Prostate gland (tissue), 2 donors: ENCODE measurements around the gene ZFHX3. TPM values are rescaled to one million over a fixed set of nuclear protein-coding genes. Genes with fewer than 3 reads are reported as not detected.
"Not testable (repeated sequence)": the region's sequence is repeated elsewhere in the genome, so short reads cannot be mapped to it uniquely, and the experiment has no call there.

Experiments
- DNase-seq: peaks from one replicate; pipeline ENCODE4 v3.0.0-alpha.2; 2019; ENCODE audit warnings: low spot score
- H3K27ac ChIP-seq, 2 donors: fragments of 200-600 bp; sonication (generic); 2 replicates each; pipeline ENCODE4 v1.5.1; 2017 to 2019
- H3K27me3 ChIP-seq: fragments of 200-600 bp; sonication (generic); replicated peaks from 2 replicates; pipeline ENCODE4 v1.5.1; 2019; ENCODE audit not compliant: insufficient read depth
- H3K36me3 ChIP-seq, 2 donors: fragments of 200-600 bp; sonication (generic); 1 replicate in 1 of 2; 2 replicates in 1 of 2; pipeline versions ENCODE4 v1.5.1 to v1.8.1; 2017 to 2019
- H3K4me1 ChIP-seq: fragments of 200-600 bp; sonication (generic); replicated peaks from 2 replicates; pipeline ENCODE4 v1.5.1; 2019
- H3K4me3 ChIP-seq, 2 donors: fragments of 200-600 bp; sonication (generic); 2 replicates each; pipeline ENCODE4 v1.5.1; 2017 to 2019
- H3K9me3 ChIP-seq: fragments of 200-600 bp; sonication (generic); 2 replicates; pipeline ENCODE4 v1.5.1; 2017
- POLR2A ChIP-seq: fragments of 450-650 bp; IDR thresholded peaks from one replicate; pipeline ENCODE4 v1.6.1; 2016; ENCODE audit warnings: antibody characterized with exemption, mild to moderate bottlenecking
- POLR2AphosphoS5 ChIP-seq: sonication (generic); formaldehyde crosslinking; IDR thresholded peaks from one replicate; pipeline ENCODE4 v1.6.1; 2017; ENCODE audit warnings: antibody characterized with exemption
- WGBS: methylation state at CpG from one replicate; pipeline ENCODE4 v1.1.5; 2018; 5-methylcytosine and 5-hydroxymethylcytosine counted together
- intact Hi-C: fragments of 100-400 bp; cut with DNase I; formaldehyde crosslinking; loops from one replicate; pipeline ENCODE4 v1.14.2; 2022
- total RNA-seq, 2 donors: library from RNA; depleted of rRNA; stranded (reverse); fragments of >200 nt; gene quantifications; one replicate each; pipeline ENCODE4 v1.1.0, GENCODE V29; 2016
- TF ChIP-seq, protein P1 (sequence below), 4 experiments: fragments of 200-600 bp in 2 of 4; fragments of 450-650 bp in 2 of 4; sonication (generic) in 2 of 4; IDR thresholded peaks; 1 replicate in 3 of 4; 2 replicates in 1 of 4; pipeline ENCODE4 v1.5.1; 2016 to 2019; ENCODE audit warnings: antibody characterized with exemption in 4 of 4, mild to moderate bottlenecking in 2 of 4, moderate library complexity in 2 of 4

The ZFHX3 gene
- total RNA-seq, 2 donors from 2014 or later: 51.1 to 53.9 TPM

DNA sequence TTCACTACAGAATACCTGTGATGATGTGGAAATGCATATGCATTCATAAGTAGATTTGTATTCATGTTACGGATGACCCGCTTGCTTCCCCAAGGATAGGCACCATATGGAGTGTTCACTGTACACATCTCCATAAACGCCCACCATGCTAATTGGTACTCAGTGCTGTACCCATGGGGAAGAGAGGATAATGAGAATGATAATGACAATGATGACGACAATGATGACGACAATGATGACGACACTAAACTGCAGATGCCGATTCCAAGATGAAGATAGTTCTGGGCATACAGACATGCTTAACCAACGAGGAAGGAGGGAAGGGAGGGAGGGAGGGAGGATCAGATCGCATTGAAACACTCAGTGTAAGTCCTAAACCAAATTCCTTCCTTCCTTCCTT lies 26.5 kb upstream of the ZFHX3 start:
- TF ChIP-seq, protein P1, sequence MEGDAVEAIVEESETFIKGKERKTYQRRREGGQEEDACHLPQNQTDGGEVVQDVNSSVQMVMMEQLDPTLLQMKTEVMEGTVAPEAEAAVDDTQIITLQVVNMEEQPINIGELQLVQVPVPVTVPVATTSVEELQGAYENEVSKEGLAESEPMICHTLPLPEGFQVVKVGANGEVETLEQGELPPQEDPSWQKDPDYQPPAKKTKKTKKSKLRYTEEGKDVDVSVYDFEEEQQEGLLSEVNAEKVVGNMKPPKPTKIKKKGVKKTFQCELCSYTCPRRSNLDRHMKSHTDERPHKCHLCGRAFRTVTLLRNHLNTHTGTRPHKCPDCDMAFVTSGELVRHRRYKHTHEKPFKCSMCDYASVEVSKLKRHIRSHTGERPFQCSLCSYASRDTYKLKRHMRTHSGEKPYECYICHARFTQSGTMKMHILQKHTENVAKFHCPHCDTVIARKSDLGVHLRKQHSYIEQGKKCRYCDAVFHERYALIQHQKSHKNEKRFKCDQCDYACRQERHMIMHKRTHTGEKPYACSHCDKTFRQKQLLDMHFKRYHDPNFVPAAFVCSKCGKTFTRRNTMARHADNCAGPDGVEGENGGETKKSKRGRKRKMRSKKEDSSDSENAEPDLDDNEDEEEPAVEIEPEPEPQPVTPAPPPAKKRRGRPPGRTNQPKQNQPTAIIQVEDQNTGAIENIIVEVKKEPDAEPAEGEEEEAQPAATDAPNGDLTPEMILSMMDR (IDR thresholded peaks at IDR 0.05): no peak
- no peak for TF ChIP-seq POLR2AphosphoS5
- no peak for TF ChIP-seq POLR2A
- Histone ChIP-seq H3K4me1 (no peaks in the 10 kb centered on the region), H3K27me3 (no peaks in the 10 kb centered on the region), H3K36me3 (no peaks in the 10 kb centered on the region), H3K9me3 (no peaks in the 10 kb centered on the region), H3K27ac (no peak overlapping the region), H3K4me3 (no peak overlapping the region)
- WGBS: 95% methylated on average over 9 of the region's 9 CpGs
- no peak for DNase-seq
- intact Hi-C loops: no loop called here

DNA sequence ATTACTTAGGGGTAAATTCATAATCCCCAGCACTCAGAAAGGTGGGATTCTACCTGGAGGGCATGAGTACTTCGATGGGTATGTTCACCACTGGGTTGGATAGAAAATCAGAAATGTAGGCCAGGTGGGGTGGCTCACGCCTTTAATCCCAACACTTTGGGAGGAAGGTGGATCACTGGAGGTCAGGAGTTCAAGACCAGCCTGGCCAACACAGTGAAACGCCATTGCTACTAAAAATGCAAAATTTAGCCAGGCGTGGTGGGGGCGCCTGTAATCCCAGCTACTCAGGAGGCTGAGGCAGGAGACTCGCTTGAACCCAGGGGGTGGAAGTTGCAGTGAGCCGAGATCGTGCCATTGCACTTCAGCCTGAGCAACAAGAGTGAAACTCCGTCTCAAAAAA lies 24.1 kb upstream of the ZFHX3 start:
- intact Hi-C loops, H3K36me3 ChIP-seq, DNase-seq, H3K4me3 ChIP-seq, H3K4me1 ChIP-seq, H3K27me3 ChIP-seq, H3K9me3 ChIP-seq: not testable (repeated sequence)
- H3K27ac ChIP-seq: peak overlapping the region; percentile 74 to 79
- WGBS: 97% methylated on average over 9 of the region's 9 CpGs

- Histone ChIP-seq H3K4me1 (peaks cover 5% of the 10 kb centered on the region), H3K4me3 (peak overlapping the region; percentile 12 to 17), H3K36me3 (no peaks in the 10 kb centered on the region), H3K27ac (peak overlapping the region; percentile 74 to 79), H3K27me3 (no peaks in the 10 kb centered on the region), H3K9me3 (no peaks in the 10 kb centered on the region)
- TF ChIP-seq POLR2AphosphoS5: peak; percentile 25
- peak; percentile 28 for TF ChIP-seq POLR2A
- TF ChIP-seq, protein P1 (IDR thresholded peaks at IDR 0.05): peak in 1 of 4 experiments; percentile 2
- WGBS: 8% methylated on average over 17 of the region's 17 CpGs
- intact Hi-C loops: no loop called here
- no peak for DNase-seq
These were observed 23.4 kb upstream of the ZFHX3 start for GRCh38 chr16:73071131-73071940.

DNA sequence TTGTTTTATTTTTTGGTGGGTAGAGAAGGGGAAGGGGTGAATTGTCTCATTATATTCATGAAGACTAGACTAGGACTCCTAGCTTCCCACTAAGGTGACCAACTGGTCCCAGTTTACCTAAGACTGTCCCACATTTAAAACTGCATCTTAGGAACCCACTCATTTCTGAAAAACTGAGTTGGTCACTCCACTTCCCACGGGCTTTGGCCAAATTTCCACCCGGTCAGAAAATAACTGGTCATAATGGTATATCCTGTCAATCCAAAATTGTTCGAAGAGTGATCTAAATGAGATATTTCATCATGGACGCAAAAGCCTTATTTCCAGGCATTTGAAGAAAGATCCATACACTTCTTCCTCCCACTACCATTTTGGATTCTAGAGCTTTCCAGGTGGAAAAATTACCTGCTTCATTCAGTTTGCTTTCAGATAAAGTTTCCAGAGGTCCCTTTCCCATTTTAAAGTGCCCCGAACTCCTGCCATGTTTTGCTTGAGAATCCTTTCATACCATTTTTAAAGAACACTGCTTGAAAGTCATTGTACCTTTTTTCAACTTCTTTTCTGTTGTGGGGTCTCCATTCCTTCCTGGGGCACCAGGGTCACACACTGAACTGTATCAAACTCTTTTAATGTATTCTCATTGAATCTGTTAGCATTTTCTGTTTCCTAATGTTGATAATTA lies 21.8 kb upstream of the ZFHX3 start:
- intact Hi-C loops: loop anchor here (5.0 kb wide), 1 partner anchor 103 kb away; no protein-coding TSS in a partner anchor
- H3K9me3 ChIP-seq: no peaks in the 10 kb centered on the region
- no peaks in the 10 kb centered on the region for H3K27me3 ChIP-seq
- no peak for DNase-seq
- H3K27ac ChIP-seq: peak overlapping the region; percentile 74 to 79
- TF ChIP-seq, protein P1 (IDR thresholded peaks at IDR 0.05): no peak
- TF ChIP-seq POLR2A (no peak), POLR2AphosphoS5 (no peak)
- 92% methylated on average over 5 of the region's 5 CpGs for WGBS
- peaks cover 8% of the 10 kb centered on the region for H3K4me1 ChIP-seq
- no peaks in the 10 kb centered on the region for H3K36me3 ChIP-seq
- no peak overlapping the region for H3K4me3 ChIP-seq

DNA sequence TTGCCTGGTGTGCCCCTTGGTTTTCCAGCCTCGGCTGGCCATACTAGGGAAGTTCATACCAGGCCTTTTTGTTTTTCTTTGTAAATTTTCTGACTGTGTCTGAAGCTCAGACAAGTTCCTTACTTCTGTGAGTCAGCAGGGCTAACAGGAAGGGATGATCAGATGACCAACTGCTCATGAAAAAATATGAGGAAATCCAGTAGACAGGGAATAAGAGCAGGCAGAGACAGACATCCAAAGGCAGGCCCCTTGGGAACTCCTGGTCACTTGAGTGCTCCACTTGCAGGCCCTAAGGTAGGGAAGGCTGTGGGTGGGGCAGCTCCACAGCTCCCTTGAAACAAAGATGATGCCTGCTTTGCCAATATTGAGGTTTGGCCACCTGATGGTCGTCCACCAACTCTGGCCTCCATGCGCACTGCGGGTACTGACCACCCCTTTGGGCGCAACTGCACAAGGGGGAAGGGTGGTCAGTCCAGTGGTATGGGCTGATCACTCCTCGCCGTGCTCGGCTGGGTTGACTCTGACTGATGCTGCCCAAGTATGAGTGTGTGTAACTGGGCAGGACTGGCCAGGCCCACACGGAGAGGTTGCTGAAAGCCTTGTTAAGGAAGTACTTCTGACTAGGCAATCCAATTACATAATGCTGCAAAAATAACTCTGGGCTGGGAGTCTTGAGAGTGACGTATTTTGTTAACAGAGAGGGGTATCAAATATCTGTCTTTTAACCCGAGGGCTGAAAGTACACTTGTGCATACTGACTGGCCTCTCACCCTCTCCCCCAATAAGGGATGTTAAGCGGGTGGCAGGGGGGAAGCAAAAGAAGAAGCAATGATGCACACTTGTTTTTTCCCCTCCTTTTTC lies 20.8 kb upstream of the ZFHX3 start:
- TF ChIP-seq, protein P1 (IDR thresholded peaks at IDR 0.05): no peak
- TF ChIP-seq POLR2AphosphoS5 (peak; percentile 9), POLR2A (peak; percentile 40)
- H3K27me3 ChIP-seq: no peaks in the 10 kb centered on the region
- no peaks in the 10 kb centered on the region for H3K36me3 ChIP-seq
- no peak for DNase-seq
- H3K4me1 ChIP-seq: peaks cover 8% of the 10 kb centered on the region
- 66% methylated on average over 12 of the region's 12 CpGs for WGBS
- intact Hi-C loops: loop anchor here (5.0 kb wide), 1 partner anchor 104 kb away; no protein-coding TSS in a partner anchor
- no peaks in the 10 kb centered on the region for H3K9me3 ChIP-seq
- no peak overlapping the region for H3K4me3 ChIP-seq
- H3K27ac ChIP-seq: peak overlapping the region; percentile 72 to 79
